Panc1 (cell line): ENCODE data around the gene EP400. TPM values are rescaled to one million over a fixed set of nuclear protein-coding genes. Genes with fewer than 3 reads are reported as not detected.

Source experiments
- ATAC-seq: fragments of 200-7000 bp; cut with Tn5 transposase; 2 replicates; pipeline ENCODE4 v1.9.1; 2020; ENCODE audit warnings: mild to moderate bottlenecking, moderate library complexity
- BruUV-seq: library from RNA; stranded (reverse); fragments of 400-500 nt; replicated peaks from 2 replicates; lab custom pipeline; 2021; lab: Mats Ljungman, UMichigan
- CTCF ChIA-PET: fragments of 300-600 bp; sonication (Branson Sonifier 250); formaldehyde crosslinking; loops from one replicate; lab custom pipeline; 2022; ENCODE audit warnings: antibody characterized with exemption; lab: Charles Lee
- POLR2A ChIA-PET: fragments of 300-600 bp; sonication (Branson Sonifier 250); formaldehyde crosslinking; loops from one replicate; lab custom pipeline; 2022; ENCODE audit warnings: antibody characterized with exemption; lab: Charles Lee
- DNase-seq: peaks from one replicate; pipeline ENCODE4 v3.0.0-alpha.2; 2010; ENCODE audit warnings: low read depth, low spot score
- H3K27ac ChIP-seq: 2 replicates; pipeline ENCODE4 v1.5.1; 2011; ENCODE audit warnings: mild to moderate bottlenecking, low read length, inconsistent platforms
- H3K27me3 ChIP-seq: fragments of 200-500 bp; sonication (Bioruptor generic); 2 replicates; pipeline ENCODE4 v1.6.0; 2014; ENCODE audit warnings: low read length, inconsistent platforms; ENCODE audit not compliant: control insufficient read depth, insufficient read depth
- H3K36me3 ChIP-seq: fragments of 200-500 bp; sonication (Bioruptor generic); 2 replicates; pipeline ENCODE4 v1.5.1; 2014; ENCODE audit warnings: inconsistent platforms, mild to moderate bottlenecking, low read length, moderate library complexity; ENCODE audit not compliant: control insufficient read depth, insufficient read depth
- H3K4me1 ChIP-seq: 2 replicates; pipeline ENCODE4 v1.5.1; 2011; ENCODE audit warnings: inconsistent platforms, mild to moderate bottlenecking, low read length, moderate library complexity; ENCODE audit not compliant: control insufficient read depth, insufficient read depth
- H3K4me3 ChIP-seq, 2 experiments: 2 replicates each; pipeline ENCODE4 v1.5.1; 2011 to 2012; ENCODE audit warnings: low read depth in 2 of 2, low read length in 2 of 2, mild to moderate bottlenecking in 2 of 2, inconsistent platforms in 1 of 2, moderate library complexity in 1 of 2
- H3K9me3 ChIP-seq: fragments of 200-500 bp; sonication (Bioruptor generic); 2 replicates; pipeline ENCODE4 v1.5.1; 2014; ENCODE audit warnings: low read depth, mild to moderate bottlenecking, inconsistent platforms, low read length, moderate library complexity; ENCODE audit not compliant: control insufficient read depth, insufficient read depth
- POLR2AphosphoS5 ChIP-seq: IDR thresholded peaks from 2 replicates; pipeline ENCODE4 v1.6.1; 2012; ENCODE audit warnings: mild to moderate bottlenecking, low read depth, low read length, moderate library complexity
- SIN3A ChIP-seq: IDR thresholded peaks from 2 replicates; pipeline ENCODE4 v1.6.1; 2012; ENCODE audit warnings: low read depth, mild to moderate bottlenecking, low read length, moderate library complexity, borderline replicate concordance; ENCODE audit not compliant: insufficient read depth
- TCF7L2 ChIP-seq: IDR thresholded peaks from 2 replicates; pipeline ENCODE4 v1.6.1; 2011; ENCODE audit warnings: mild to moderate bottlenecking, low read depth, low read length, inconsistent platforms
- in situ Hi-C: cut with HindIII; loops from 2 replicates; pipeline ENCODE4 v1.10.0; 2016; ENCODE audit warnings: low sequenced_read_pairs, low pct_unique_long_range_greater_than_20kb
- intact Hi-C: fragments of 100-400 bp; cut with micrococcal nuclease; formaldehyde crosslinking; loops from one replicate; pipeline ENCODE4 v1.10.0; 2022; ENCODE audit not compliant: unreplicated experiment
- total RNA-seq: library from RNA; stranded (reverse); gene quantifications from one replicate; pipeline ENCODE4 v1.2.1, GENCODE V29; 2021; ENCODE audit not compliant: unreplicated experiment
- TF ChIP-seq, protein P1 (sequence below): fragments of 450-650 bp; IDR thresholded peaks from 2 replicates; pipeline ENCODE4 v1.5.1; 2017; ENCODE audit warnings: mild to moderate bottlenecking
- TF ChIP-seq, protein P2 (sequence below), 2 experiments: IDR thresholded peaks; 2 replicates each; pipeline ENCODE4 v1.6.1; 2011 to 2012; ENCODE audit warnings: low read depth in 2 of 2, control low read depth in 1 of 2, low read length in 1 of 2, mild to moderate bottlenecking in 1 of 2, moderate library complexity in 1 of 2; ENCODE audit not compliant: insufficient read depth in 1 of 2

Gene EP400
- total RNA-seq, 1 experiment from 2014 or later, result 59.4 TPM

DNA sequence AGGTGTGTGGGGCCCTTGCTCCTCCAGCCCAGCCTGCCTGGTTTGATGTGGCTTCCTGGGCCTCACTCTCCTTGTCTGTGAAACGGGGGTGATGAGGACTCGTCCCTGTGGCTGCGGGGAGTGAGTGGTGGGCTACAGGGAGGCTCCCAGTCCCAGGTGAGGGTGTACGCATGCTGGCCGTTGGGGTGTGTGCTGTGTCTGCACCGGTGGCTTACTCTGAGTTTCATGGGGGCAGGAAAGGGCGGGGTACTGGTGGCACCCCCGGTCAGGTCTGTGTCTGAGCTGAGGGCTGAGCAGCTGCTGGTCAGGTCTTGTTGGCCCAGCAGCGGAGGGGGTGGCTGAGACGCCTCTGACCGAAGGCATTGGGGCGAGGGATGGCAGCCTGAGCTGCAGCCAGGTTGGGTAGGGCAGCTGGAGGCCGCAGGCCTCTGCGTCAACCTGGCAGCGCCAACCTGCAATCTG lies 44.1 kb upstream of the EP400 start:
- no peak overlapping the region for H3K27ac ChIP-seq
- no peaks in the 10 kb centered on the region; the same call in 1 of the 2 replicates for H3K4me1 ChIP-seq
- DNase-seq (no peak), ATAC-seq (no peak)
- H3K9me3 ChIP-seq, result no peaks in the 10 kb centered on the region
- no TSS peak for BruUV-seq
- no peak overlapping the region for H3K4me3 ChIP-seq
- no peak for TF ChIP-seq SIN3A
- TF ChIP-seq TCF7L2, result no peak
- TF ChIP-seq POLR2AphosphoS5, result no peak
- TF ChIP-seq, protein P1, sequence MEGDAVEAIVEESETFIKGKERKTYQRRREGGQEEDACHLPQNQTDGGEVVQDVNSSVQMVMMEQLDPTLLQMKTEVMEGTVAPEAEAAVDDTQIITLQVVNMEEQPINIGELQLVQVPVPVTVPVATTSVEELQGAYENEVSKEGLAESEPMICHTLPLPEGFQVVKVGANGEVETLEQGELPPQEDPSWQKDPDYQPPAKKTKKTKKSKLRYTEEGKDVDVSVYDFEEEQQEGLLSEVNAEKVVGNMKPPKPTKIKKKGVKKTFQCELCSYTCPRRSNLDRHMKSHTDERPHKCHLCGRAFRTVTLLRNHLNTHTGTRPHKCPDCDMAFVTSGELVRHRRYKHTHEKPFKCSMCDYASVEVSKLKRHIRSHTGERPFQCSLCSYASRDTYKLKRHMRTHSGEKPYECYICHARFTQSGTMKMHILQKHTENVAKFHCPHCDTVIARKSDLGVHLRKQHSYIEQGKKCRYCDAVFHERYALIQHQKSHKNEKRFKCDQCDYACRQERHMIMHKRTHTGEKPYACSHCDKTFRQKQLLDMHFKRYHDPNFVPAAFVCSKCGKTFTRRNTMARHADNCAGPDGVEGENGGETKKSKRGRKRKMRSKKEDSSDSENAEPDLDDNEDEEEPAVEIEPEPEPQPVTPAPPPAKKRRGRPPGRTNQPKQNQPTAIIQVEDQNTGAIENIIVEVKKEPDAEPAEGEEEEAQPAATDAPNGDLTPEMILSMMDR, result no peak
- TF ChIP-seq, protein P2, sequence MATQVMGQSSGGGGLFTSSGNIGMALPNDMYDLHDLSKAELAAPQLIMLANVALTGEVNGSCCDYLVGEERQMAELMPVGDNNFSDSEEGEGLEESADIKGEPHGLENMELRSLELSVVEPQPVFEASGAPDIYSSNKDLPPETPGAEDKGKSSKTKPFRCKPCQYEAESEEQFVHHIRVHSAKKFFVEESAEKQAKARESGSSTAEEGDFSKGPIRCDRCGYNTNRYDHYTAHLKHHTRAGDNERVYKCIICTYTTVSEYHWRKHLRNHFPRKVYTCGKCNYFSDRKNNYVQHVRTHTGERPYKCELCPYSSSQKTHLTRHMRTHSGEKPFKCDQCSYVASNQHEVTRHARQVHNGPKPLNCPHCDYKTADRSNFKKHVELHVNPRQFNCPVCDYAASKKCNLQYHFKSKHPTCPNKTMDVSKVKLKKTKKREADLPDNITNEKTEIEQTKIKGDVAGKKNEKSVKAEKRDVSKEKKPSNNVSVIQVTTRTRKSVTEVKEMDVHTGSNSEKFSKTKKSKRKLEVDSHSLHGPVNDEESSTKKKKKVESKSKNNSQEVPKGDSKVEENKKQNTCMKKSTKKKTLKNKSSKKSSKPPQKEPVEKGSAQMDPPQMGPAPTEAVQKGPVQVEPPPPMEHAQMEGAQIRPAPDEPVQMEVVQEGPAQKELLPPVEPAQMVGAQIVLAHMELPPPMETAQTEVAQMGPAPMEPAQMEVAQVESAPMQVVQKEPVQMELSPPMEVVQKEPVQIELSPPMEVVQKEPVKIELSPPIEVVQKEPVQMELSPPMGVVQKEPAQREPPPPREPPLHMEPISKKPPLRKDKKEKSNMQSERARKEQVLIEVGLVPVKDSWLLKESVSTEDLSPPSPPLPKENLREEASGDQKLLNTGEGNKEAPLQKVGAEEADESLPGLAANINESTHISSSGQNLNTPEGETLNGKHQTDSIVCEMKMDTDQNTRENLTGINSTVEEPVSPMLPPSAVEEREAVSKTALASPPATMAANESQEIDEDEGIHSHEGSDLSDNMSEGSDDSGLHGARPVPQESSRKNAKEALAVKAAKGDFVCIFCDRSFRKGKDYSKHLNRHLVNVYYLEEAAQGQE (IDR thresholded peaks at IDR 0.05; ENCODE audit: insufficient read depth in 1 of 2, low read depth in 2 of 2, low read length in 1 of 2), result no peak
- ChIA-PET POLR2A (no interaction called here), CTCF (no interaction called here)
- intact Hi-C loops (no loop called here), in situ Hi-C loops (no loop called here)
- no peaks in the 10 kb centered on the region for H3K36me3 ChIP-seq
- H3K27me3 ChIP-seq, result no peaks in the 10 kb centered on the region

DNA sequence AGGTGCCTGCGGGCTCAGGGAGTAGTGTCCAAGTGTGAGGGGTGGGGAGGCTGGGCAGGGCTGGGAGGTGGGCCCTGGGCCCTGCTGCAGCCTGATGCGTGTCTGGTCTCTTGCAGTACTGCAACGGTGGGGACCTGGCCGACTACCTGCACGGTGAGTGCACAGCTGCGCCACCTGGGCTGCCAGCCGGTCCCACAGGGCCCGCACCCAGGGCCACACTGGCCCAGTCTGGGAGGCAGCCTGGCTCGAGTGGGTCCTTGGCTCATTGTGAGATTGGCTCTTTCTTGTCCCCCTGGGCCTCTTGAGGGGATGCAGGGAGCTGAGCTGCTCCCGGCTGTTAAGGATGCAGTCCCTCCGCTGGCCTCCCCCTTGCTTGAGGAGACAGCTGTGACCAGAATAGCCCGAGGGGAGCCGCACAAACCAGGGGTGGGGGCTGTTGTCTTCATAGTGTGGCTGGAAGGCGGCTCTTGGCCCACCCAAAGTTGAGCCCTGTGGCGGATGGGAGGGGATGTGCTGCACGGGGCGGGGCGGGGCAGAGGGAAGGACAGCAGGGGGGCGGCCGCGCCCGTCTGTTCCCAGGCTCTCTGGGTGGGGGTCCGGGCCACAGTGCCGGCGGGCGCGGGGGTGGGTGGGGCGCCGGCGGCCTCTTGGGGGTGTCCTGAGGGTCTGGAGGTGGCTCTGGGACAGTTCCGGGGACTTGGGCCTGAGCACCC lies 42.2 kb upstream of the EP400 start:
- CTCF ChIA-PET, result no interaction called here
- no peaks in the 10 kb centered on the region for H3K36me3 ChIP-seq
- POLR2A ChIA-PET, result no interaction called here
- H3K4me1 ChIP-seq, result peaks cover 6% of the 10 kb centered on the region
- ATAC-seq, result no peak
- in situ Hi-C loops (no loop called here), intact Hi-C loops (no loop called here)
- no peak for DNase-seq
- TF ChIP-seq POLR2AphosphoS5, result no peak
- TF ChIP-seq, protein P2 (IDR thresholded peaks at IDR 0.05; ENCODE audit: insufficient read depth in 1 of 2, low read depth in 2 of 2, low read length in 1 of 2), result no peak
- TF ChIP-seq TCF7L2, result no peak
- TF ChIP-seq, protein P1, result no peak
- TF ChIP-seq SIN3A, result no peak
- BruUV-seq, result no TSS peak
- no peak overlapping the region for H3K27ac ChIP-seq
- H3K4me3 ChIP-seq, result no peak overlapping the region
- H3K9me3 ChIP-seq, result no peaks in the 10 kb centered on the region
- H3K27me3 ChIP-seq, result no peaks in the 10 kb centered on the region
